Bone marrow (tissue), 2 donors: ENCODE results near the gene CD300LG.
A peak's percentile ranks its signal among the peaks of the same experiment; 100 is the strongest.
"Not testable (repeated sequence)": the region's sequence is repeated elsewhere in the genome, so short reads cannot be mapped to it uniquely, and the experiment has no call there.

Source experiments
- DNase-seq, 2 donors: peaks; one replicate each; lab custom pipeline; 2025; lab: John Stamatoyannopoulos, UW

Gene CD300LG

DNA sequence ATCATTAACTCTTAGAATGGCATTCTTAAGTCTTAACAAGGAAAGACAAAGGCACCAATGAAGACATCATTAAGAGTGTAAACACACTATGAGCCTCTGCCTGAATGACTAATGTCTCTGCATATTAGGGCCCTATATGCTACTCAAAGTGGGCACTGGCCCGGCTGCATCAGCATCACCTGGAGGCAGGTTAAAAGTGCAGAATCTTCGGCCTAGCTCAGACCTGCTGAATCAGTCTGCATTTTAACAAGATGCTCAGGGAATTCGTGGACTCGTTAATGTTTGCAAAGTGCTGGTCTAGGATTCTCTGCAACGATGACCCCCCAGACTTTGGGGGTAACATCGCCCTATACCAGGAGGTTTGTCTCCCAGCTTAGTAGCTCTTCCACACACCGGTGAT, 20.8 kb upstream of the CD300LG start:
- DNase-seq: no peak

DNA sequence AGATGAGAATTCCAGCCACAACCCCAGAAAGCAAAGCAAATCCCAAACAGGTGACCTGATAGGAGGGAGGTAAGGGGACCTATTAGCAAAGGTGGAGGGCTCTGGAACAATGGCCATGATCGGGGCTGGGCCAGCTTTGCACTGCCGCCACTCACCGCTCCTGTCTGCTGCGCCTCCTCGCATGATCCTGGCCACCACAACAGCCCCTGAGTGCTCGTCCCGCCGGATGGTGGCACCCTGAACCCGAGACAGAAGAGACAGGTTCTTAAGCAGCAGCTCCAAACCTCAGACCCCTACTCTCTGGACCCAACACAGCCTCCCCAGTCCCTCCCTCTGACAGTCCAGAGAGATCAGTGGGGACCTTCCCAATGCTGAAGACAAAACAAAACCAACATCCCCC, 19.4 kb upstream of the CD300LG start:
- no peak for DNase-seq

DNA sequence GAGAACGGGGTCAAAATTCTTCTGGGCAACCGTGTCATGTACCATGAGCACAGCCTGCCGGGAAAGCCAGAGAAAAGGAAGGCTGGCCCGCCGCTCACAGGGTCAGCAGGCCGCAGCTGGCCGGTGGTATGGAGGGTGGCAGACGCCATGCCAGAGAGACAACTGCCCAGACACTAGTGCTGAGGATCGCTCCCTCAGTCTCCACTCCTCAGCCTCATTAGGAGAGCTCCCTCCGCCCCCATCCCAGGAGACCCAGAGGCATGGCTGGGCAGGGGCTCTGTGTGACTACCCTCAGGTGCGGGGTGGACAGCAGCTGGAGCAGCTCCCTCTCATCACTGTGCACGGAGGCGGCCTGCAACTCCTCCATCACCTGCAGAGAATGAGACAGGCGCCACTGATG, 17.2 kb upstream of the CD300LG start:
- DNase-seq: no peak

DNA sequence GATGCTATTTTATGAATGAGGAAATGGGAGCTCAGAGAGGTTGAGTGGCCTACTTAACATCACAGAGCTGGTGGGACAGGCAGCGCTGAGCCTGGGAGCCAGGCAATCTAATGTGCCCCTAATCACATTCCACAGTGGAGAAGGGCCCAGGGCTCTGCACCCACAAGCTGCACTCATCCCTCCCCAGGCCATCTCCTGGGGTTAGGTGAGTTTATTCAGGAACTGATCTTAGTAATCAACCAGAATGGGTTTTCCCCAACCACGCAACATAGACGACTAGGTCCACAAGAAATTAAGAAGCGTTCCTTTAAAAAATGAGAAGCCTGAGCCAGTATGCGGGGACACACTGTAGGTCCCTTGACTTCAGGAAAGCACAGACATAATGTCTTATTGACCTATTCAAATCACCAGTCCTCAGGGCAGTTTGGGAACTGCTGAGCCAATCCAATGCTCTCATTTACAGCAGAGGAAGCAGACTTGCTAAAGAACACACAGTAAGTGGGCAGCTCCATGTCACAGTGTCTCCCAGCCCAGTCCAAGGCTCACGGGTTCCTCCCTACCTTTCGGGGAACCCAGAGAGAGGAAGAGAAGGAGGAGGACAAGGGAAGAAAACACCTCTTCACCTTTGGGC, 16.4 kb upstream of the CD300LG start:
- no peak for DNase-seq

DNA sequence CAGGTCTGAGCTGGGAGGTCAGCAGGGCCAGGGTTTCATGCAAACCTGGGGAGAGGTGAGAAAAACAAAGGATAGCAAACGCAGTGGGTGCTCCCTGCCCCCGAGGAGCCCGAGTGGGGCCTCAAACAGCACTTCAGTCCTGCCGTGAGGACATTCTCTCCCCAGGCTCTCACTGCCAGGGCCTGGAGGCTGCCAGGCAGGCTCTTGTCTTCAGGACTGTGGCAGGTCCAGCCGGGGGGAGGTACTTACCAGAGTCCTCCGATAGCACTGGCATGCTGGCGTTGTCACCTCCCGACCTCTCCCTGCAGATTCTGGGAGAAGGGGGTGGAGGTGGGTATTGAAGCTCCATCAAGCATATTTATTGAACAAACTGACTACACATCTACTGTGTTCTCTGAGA, 15.3 kb upstream of the CD300LG start:
- DNase-seq: no peak

DNA sequence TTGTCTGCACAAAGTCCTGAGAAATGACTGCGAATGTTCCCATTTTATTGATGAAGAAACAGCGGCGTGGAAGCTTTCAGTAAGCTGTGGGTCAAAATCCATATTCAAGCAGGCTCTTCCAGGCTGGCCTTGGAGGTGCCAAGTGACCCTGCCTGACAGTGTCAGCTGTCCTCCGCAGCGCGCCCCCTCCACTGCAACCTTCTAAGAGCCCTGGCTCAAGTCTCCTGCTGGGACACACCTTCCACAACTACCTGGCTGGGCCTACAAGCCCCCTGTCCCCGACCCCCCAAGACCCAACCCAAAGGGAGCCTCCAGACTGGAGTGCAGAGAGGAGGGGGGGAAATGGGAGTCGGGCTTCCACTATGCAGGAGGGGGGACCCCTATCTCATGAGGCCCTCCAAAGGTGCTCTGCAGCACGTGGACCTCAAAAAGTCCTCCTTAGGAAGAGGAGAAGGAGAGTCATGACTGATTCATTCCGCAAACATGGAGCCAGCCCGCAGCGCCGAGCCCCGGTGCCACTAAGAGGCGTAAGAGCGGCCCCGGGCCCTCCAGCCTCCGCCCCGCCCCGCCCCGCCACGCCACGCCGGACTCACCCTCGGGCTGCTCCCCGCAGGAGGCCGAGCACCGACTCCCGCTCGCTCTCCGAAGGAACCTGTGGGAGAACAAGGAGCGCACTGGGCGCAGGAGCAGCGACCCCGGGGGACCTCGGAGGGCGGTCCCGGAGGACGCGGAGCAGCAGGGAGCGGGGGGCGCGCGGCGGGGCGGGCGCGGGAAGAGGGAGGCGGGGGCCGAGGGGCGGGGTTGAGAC, 14.6 kb upstream of the CD300LG start:
- DNase-seq: peak in 1 of 2 donors; percentile 18

DNA sequence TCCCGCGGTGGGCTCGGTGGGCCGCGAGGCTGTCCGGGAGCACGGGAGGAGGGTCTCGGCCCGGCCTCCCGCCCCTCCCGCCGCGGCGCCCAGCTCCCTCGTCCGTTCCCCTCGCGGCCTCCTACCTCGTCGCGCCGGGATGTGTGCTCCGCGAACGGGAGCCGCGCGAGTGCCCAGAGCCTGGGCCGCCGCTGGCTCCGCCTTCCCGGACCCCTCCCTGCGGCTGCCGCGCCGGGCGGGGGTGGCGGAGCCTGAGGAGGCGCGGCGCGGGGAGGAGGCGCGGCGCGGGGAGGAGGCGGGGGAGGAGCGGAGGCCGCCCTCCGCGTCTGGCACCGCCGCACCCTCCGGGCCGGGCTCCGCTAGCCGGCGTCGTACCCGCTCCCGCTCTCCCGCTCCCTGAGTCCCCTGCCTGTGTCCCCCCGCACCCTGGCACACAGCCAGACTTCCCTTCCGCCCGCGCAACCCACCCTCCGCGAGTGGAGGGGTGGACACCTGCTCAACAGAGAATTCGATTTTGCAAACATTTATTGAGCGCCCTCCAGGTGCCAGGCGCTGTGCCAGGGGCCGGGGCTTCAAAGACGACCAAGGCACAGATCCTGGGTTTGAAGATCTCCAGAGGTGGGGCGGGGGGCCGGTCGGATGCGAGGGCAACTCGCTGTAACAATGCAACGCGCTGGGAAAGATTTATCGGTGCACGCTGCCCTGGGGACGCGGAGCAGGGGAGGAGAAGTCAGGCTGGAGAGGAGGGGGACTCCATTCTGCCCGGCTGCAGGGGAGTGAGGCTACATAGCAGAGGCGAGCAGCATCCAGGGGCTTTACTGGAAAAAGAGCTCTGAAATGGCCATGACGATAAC, 13.8 kb upstream of the CD300LG start, which contains the start of gene MPP3:
TSS of gene MPP3 (minus strand) at position 171 of the 854 bp plus-strand sequence. CDS start 1,240 bp downstream, outside the sequence.
- DNase-seq: no peak

DNA sequence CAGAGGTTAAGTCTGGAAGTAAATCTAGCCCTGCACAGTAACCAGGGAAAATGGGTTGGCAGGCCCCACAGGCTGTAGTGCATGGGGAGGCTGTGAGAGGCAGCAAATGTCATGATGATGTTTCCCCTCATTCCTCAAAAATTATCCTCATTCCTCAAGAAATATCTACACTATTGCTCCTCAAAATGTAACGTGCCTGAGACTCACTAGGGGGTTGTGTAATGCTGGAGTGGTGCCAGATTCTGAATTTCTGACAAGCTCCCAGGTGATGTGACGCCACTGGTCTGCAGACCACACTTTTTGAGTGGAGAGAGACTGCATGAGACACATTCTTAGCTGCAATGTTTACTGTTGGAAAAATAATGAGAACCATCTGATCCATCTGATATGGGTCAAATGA, 12.9 kb upstream of the CD300LG start:
- DNase-seq: no peak

DNA sequence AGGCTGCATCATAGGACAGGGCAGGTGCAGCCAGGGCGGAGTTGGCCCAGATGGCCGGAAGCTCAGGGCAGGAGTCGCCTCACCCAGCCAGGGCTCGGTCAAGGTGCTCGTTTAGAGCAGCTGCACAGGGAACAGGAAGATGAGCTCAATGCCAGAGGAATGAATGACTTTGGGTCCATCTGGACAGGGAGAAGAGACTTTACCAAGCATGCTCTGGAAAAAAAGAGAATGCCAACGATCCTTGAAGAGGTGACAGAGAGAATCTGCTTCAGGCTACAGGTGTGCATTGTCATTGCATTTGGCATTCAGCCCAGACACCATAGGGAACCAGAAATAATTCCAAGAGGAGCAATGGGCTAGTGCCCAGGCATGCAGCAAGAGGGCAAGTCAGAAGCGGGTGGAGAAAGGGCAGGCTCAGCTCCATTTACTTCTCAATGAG, 7.3 kb upstream of the CD300LG start:
- no peak for DNase-seq

DNA sequence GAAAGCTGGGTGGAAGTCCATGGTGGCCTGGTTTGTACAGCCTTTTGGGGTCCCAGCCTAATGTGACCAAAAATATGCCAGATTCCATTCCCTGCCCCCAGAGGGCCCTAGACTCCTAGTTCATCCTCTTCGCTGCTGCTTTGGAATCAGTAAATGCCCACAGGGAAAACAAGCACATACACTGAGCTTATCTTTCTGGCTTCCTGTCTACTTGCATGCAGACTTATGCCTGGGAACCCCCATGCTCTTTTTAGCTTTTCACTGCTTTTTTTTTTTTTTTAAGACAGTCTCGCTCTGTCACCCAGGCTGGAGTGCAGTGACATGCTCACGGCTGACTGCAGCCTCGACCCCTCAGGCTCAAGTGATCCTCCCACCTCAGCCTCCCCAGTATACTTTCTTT, 6.2 kb upstream of the CD300LG start:
- DNase-seq: no peak

DNA sequence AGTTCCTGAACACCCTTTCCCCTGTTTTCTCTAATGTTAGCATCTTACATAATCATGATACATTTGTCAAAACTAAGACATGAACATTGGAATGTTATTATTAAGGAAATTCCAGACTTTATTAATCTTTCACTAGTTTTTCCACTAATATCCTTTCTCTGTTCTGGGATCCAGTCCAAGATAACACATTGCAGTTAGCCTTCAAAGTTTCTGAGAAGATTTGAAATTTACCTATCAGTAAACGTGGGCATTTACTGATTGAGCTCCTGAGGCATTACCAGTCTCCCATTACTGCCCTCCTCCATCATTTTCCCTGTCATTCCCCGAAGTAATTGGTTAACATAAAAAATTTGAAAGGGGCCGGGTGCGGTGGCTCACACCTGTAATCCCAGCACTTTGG, 5.7 kb upstream of the CD300LG start:
- no peak for DNase-seq

DNA sequence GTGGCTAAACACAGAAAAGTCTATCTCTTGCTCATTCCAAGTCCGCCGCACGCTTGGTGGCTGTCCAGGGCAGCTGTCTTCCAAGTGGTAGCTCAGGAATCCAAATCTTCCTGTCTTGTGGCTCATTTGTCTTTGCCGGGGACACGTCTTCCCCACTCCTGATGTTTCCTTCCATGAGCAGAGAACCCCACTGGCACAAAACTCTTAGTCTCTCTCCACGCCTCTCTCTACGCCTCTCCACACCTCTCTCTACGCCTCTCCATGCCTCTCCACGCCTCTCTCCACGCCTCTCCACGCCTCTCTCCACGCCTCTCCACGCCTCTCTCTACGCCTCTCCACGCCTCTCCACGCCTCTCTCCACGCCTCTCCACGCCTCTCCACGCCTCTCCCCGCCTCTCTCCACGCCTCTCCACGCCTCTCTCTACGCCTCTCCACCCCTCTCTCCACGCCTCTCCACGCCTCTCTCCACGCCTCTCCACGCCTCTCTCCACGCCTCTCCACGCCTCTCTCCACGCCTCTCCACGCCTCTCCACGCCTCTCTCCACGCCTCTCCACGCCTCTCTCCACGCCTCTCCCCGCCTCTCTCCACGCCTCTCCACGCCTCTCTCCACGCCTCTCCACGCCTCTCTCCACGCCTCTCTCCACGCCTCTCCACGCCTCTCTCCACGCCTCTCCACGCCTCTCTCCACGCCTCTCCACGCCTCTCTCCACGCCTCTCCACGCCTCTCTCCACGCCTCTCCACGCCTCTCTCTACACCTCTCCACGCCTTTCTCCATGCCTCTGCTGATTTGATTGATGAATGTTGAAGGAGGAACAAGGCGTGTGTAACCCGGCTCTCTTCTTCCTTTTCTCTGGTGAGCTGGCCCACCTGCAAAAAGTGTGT, 4.6 kb upstream of the CD300LG start:
- DNase-seq: not testable (repeated sequence)

DNA sequence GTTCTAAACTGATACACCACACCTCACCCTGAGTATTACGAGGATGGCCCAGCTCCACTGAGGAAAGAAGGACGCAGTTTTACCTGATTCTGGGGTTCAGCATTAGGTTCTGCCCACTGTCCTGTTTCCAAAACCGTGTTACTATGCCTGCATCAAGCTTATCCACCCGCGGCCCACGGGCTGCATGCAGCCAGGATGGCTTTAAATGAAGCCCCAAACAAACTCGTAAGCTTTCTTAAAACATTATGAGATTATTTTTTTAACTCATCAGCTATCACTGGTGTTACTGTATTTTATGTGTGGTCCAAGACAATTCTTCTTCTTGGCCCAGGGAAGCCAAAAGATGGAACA, 4.0 kb upstream of the CD300LG start:
- no peak for DNase-seq

DNA sequence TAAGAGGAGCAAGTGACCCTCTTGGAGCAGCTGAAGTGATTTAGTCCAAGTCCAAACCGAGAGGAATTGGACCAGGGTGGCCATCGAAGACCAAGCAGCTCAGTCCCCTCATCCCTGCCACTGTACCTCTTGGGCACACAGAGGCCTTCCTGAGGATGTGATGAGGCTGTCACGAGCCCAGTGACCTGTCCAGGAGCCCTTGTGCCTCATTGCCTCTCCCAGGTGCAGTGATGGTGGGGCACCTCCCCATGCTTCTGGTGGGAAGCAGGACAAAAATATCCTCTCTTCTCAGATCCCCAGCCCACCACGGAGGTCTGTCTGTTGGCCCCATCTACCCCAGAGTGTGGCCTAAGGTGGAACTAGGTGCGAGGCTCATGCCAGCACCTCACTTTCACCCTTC, 2.7 kb upstream of the CD300LG start:
- DNase-seq: no peak

DNA sequence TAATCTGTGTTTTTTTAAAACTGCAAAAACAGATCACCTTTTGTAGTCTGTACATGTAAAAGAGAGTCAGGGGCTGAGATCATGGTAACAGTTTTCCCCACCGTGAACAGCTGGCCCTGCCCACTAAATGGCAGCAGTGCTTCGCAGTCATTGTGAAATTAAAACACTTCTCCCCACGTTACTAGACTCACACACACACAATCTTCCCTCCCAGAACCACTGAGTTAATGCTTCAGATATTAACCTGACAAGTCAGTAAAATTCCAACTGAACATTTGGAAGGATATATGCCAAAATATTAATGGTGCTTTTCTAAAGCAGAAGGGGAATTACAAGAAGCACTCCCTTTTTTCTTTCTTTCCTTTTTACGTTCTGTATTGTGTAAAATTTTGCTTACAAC, 1.2 kb upstream of the CD300LG start:
- DNase-seq: no peak

DNA sequence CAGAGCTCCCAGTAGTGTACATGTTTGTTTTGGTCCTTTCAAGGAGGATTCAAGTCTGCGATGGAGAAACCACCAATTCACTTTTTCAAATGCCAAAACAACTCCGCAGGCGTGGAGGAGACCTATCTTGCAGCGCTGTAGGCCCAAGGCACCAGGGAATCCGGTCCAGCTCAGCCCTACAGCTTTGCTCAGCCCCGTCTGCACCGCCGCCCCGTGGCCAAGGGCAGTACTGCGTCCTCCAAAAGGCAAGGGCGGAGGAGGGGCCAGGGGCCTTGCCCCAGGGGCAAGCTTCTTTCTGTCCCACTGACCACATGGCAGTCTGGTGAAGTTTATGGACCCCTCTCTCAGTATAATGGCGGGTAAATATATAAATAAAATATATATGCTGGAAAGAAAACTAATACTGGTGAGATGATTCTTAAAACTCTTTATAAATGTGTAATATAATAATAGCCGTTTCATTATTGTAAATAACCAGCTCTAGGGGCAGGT, 709 bp upstream of the CD300LG start:
- DNase-seq: peak; percentile 15 to 36

DNA sequence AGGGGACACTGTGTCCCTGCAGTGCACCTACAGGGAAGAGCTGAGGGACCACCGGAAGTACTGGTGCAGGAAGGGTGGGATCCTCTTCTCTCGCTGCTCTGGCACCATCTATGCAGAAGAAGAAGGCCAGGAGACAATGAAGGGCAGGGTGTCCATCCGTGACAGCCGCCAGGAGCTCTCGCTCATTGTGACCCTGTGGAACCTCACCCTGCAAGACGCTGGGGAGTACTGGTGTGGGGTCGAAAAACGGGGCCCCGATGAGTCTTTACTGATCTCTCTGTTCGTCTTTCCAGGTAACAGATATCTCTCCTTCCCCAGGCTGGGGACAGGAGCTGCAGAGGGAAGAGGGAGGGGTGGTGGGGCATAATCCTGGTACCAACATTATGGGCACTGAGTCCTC, 1.6 kb downstream of the CD300LG start:
- DNase-seq: no peak

DNA sequence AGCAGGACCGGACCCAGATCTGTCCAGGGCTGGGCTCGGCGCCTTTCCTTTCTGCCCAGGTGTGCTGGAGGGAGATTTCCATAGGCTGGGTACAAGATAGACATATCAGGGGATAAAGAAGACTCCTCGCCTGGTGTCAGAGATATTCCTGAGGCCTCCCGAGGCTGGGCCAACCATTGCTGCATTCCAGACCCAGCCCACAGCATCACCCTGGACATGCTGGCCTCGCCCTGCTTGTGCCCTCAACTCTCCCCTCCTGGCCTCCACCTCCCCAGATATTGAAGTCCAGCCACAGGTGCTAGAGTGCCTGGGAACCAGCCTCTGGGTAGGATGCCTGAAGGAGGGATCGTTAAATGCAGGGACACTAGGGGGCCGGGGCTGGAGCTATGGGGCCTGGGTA, 2.1 kb downstream of the CD300LG start:
- DNase-seq: no peak

DNA sequence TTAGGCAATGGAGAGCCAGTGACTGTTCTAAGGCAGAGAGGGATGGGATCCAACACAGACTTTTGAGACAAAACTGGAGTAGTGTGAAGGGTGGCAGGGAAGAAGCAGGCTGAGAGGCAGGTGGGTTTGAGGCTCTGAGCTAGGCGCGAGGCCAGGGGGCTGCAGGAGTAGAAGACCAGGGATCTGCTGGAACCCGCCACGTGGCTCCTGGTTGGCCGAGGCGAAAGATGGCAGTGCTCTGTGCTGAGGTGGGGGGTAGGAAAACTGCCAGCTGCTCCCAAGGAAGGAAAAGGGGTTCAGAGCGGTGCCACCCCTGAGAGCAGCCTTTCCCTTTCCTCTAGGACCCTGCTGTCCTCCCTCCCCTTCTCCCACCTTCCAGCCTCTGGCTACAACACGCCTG, 5.6 kb downstream of the CD300LG start:
- no peak for DNase-seq

DNA sequence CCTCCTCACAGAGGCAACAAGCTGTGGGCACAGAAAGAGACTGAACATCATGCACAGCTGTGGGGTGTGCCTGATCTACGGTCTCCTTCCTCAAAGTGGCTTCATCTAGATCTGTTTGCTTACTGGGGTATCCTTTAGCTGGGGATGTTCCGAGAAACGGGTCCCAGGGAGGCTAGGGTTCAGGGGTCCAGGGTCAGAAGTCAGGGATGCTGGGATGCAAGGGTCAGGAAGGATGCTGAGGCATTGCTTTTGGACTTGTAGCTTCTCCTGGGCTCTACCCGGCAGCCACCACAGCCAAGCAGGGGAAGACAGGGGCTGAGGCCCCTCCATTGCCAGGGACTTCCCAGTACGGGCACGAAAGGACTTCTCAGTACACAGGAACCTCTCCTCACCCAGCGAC, 6.6 kb downstream of the CD300LG start:
- no peak for DNase-seq

DNA sequence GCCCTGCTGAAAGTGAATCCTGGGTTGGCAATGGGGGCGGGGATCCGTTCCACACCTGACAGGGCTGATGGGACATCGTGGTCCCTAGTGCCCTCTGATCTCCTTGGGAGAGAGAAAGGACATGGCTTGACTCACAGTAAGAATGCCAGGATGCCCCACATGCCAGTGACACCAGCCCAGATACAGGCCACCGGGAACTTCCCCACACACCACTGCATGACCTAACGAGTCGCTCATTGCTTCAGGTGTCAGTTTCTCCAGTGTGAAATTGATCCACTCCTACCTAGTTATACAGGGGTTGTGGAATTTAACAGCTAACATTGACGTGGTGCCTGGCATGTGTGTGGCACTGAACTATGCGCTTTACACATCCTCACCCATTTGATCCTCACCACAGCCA, 7.5 kb downstream of the CD300LG start:
- DNase-seq: no peak

DNA sequence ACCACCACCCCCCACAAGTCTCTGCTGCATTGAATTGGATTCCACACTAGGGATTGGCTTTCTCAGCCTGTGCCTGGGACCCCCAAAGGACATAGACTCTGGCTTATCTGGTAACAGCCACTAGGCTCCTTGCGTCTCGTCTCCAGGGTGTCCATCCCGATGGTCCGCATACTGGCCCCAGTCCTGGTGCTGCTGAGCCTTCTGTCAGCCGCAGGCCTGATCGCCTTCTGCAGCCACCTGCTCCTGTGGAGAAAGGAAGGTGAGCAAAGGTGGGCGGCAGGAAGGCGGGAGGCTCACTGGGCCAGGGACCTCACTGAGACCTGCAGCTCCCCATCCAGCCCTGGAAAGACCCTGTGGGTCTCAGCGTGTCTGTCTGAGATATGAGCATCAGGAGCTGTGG, 8.1 kb downstream of the CD300LG start:
- no peak for DNase-seq
